Measurements from ENCODE around the gene COL13A1.

COL13A1 gene

DNA sequence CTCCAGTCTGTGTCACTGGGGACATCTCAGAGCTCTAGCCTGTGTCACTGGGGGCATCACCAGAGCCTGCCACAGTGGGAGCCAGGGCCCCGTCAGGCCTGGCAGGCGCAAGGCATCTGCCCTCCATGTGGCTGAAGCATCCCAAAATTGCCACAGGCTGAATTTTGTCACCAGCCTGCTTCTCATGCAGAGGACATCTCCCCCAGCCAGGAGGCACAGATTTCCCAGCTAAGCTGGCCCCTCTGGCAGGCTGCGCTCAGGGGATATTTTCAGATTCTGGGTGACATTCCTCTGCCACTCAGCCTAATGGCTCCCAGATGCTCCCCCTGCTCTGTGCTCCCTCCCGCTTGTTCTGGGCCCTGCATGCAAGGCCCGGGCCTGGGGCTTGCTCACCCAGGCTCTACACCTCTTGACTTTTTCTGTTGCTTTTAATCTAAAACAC, 64.6 kb downstream of the COL13A1 start:
- DNase-seq (ENCODE audit: low read depth in 1 of 2, low spot score in 1 of 2) = no peak

- no peak for DNase-seq (ENCODE audit: low read depth in 1 of 2, low spot score in 1 of 2)
Measured at GRCh38 chr10:69866688-69867461, 65.2 kb downstream of the COL13A1 start.

DNA sequence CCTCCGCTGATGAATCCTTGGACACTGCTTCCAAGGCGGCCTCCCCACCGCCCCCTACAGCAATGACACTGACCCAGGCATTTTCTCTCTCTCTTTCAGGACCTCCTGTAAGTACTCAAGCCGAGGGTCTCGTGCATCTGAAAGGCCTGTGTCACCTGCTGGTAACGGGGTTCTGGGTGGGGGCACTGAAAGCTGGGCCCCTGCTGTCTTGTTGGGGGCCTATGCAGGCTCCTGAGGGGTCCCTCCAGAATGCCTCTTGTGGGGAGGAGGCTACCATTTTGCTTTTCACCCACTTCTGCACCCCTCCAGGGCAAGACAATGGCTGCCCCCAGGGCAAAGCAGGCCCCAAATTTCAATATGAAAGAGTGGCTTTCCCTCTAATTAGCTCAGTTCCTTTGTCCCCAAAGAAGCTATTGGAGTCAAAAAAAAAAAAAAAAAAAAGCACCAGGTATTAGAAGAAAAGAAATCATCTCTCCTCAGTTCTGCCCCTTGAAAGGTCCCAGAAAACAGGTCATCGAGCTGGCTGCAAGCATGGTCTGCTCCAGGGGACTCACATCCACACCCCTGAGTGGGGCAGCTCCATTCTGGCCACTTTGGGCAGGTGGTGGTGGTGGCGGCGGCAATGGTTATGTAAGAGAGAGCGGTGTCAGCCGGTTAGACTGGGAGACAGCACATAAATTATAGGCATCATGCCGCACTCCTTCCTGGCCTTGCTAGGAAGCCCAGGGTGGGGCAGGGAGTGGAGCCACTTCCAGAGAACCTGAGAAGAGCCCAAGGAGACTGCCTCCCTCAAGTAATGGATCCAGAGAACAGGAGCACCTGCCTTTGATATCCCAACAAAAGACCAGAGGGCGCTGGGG, 66.2 kb downstream of the COL13A1 start:
- DNase-seq (ENCODE audit: low read depth in 1 of 2, low spot score in 1 of 2) = no peak

DNA sequence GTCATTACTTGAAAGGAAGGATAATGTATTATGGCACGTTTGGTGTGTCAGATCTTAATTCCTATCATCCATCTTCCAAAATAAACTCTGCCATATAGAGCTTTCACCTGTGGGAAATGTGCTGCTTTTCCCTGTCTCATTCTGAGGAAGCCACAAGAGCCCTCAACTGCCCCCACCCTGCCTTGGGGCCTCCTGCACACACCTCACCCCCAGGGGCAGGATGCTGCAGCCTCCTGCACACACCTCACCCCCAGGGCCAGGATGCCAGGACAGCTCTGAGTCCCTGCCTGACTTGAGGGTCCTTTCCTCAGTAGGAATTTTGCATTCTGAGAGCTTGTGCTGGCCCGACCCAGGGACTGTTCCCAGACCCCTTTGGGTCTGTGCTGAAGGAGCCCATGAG, 67.1 kb downstream of the COL13A1 start:
- DNase-seq (ENCODE audit: low read depth in 1 of 2, low spot score in 1 of 2) = no peak

DNA sequence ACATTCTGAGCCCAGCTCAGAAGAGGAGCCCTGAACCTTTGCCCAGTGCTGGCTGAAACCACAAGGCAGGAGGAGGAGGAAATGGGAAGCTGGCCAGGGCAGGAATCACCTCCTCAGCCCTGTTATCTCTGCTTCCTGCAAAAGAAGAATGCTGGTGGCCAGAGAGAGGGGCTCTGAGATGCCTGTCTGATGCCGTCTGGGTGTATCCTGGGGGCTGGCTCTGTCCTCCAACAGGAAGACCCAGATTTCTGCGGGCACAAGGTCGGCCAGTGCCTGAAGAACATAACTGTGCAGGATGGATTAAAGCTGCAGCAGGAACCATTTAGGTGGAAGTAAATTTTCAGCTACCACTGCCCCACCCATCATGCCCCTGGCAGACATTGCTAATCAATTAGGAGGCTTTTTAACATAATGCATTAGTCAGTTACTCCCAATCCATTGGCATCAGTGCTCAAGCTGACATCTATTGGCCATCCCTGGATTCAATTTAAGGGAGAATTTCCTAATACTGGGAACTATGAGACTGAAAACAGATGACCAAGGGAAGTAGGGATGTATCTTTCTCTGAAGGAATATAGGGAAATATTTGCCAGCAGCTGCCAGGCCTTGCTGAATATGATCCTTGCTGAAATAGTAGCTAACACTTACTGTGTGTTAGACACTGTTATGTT, 67.7 kb downstream of the COL13A1 start:
- DNase-seq (ENCODE audit: low read depth in 1 of 2, low spot score in 1 of 2) = no peak

DNA sequence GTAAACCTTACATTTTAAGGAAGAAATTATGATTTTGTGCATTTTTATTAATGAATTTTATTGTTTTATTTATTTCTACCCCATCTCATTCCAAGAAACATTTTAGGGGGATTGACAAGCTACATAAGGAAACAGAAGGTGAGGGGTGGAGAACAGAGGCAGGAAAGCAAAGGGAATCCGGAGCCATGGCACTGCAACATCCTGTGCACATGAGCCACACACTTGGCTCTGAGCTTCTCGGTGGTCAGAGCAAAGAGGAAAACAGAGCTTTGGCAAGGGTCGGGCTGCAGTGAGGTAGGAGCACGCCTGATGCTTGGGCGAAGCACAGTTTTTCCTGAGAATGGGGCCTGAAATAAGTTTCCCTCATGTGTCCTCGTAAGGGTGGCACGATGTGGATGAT, 68.9 kb downstream of the COL13A1 start:
- DNase-seq (ENCODE audit: low read depth in 1 of 2, low spot score in 1 of 2) = no peak

- DNase-seq (ENCODE audit: low read depth in 1 of 2, low spot score in 1 of 2) = no peak
Measured at GRCh38 chr10:69871074-69871473, 69.4 kb downstream of the COL13A1 start.

- DNase-seq (ENCODE audit: low read depth in 1 of 2, low spot score in 1 of 2) = no peak
Measured at GRCh38 chr10:69872323-69872722, 70.6 kb downstream of the COL13A1 start.

- DNase-seq (ENCODE audit: low read depth in 1 of 2, low spot score in 1 of 2) = no peak
Measured at GRCh38 chr10:69873135-69873639, 71.5 kb downstream of the COL13A1 start.

DNA sequence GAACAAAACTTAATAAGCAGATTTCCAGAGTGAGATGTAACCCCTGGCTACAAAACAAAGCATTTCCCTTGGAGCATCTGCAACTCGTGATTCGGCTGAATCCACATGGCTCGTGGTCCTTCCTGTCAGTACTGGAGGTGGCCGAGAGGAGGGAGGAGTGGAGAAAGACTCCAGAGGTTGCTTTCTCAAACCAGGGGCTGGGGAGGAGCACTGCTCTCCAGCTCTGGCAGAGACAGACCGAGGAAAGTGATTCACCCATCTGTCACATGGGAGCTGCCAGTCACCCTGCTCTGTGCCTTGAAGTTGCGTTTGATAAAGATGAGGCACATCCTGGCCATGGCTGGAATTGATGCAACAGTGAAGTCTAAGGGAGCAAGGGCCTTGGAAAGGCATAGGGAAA, 72.7 kb downstream of the COL13A1 start:
- DNase-seq (ENCODE audit: low read depth in 1 of 2, low spot score in 1 of 2) = no peak

GRCh38 chr10:69875856-69876255, 74.2 kb downstream of the COL13A1 start:
- DNase-seq (ENCODE audit: low read depth in 1 of 2, low spot score in 1 of 2) = no peak

DNA sequence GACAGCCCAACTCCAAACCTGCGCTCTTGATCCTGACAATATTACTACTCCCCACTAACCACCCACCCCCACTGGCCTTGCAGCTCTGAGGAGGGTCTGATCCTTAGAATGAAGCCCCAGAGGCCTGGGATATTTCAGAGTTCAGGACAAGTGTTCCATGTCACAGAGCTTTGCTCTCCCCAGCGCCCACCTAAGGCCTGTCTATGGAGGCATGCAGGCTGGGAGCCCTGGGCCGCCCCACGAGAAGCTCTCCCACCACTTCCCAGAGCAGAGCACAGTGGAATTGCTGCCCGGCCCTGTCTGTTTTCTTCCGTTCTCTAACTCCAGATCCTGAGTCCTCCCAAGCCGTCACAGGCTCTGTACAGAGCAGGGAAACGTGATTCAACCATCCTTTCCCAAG, 74.6 kb downstream of the COL13A1 start:
- no peak for DNase-seq (ENCODE audit: low read depth in 1 of 2, low spot score in 1 of 2)

GRCh38 chr10:69876931-69877330, 75.2 kb downstream of the COL13A1 start:
- no peak for DNase-seq (ENCODE audit: low read depth in 1 of 2, low spot score in 1 of 2)

DNA sequence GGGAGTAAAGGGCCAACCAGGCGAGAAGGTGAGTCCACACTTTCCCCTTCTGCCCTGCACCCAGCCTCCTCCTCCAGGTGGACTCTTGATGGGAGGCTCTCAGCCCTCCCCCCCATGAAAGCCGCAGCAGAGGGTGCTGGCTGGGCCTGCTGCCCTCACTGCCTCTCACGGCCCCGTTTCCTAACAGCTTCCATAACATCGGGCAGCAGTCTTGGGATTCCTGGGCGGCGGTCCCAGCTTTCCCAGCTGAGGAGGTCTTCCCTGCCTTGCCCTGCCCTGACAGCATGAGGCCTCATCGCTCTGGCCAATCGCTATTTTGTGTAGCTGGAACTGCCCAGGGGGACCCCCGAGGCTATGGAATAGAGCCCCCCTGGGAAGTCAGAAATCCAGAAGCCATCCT, 76.3 kb downstream of the COL13A1 start:
- no peak for DNase-seq (ENCODE audit: low read depth in 1 of 2, low spot score in 1 of 2)

- no peak for DNase-seq (ENCODE audit: low read depth in 1 of 2, low spot score in 1 of 2)
Measured at GRCh38 chr10:69878951-69879350, 77.2 kb downstream of the COL13A1 start.

GRCh38 chr10:69879634-69880257, 78.0 kb downstream of the COL13A1 start:
- no peak for DNase-seq (ENCODE audit: low read depth in 1 of 2, low spot score in 1 of 2)

- no peak for DNase-seq (ENCODE audit: low read depth in 1 of 2, low spot score in 1 of 2)
Measured at GRCh38 chr10:69880301-69881081, 78.8 kb downstream of the COL13A1 start.

DNA sequence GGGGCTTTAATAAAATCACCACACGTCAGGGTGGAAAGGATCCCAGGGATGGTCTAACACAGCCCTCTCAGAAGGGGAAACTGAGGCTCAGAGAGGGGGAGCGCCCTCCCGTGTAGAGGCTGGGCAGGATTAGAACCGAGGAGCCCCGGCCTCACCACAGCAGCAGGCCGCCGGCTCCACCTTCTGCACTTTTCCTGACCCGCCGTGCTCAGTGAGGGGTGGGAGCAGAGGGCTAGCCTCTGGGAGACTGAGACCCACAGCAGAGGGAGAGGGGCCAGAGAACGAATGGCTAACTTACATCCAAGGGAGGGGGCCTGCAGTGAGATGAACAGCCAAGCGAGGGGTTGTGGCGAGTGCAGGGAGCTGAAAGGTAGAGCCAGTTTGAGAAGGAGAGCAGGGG, 79.5 kb downstream of the COL13A1 start:
- no peak for DNase-seq (ENCODE audit: low read depth in 1 of 2, low spot score in 1 of 2)

DNA sequence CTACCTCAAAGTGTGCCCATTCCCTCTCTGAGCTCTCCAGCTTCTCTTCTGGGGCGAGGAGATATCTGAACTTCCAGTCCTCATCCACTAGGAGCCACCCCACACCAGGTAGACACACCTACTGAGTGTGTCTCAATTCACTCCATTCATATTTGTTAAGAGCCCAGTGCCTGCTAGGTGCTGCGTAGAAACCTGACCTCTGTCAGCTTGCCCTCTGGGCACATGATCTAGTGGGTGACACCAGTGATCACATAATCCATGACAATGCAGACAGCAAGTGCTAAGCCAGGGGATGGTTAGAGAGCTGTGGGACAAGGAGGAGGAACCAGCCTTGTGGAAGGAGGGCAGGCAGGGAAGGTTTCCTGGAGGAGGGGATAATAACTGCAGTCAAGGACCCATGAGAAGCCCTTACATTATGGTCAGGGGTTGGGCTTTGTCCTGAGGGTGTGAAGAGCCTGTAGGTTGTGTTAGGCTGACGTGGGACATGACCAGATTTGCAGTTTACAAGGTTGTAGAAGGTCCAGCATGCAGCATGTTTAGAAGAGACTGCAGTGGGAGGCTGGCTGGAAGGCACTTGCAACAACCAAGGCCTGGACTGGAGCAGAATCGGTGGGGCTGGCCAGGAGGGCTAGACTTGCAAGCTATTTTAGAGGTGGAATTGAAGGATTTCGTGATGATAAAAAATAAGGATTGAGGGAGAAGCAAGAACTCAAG, 81.8 kb downstream of the COL13A1 start:
- DNase-seq (ENCODE audit: low read depth in 1 of 2, low spot score in 1 of 2) = no peak

DNA sequence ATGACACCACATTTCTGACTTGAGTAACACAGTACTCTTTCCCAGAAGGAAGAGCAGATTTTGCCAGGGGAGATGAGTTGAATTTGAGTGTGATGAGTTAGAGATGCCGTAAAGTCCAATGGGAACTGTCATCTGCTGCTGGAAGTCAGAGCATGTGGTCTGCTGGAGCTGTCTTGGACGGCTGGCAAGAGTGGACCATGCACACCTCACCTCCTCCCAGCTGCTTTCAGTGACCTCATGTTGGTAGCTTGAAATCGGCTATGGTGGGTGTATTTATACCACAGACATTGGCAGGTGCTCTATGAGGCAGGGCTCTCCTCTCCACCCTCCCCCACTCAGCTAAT, 82.3 kb downstream of the COL13A1 start:
- DNase-seq (ENCODE audit: low read depth in 1 of 2, low spot score in 1 of 2) = no peak
